22Rv1 (cell line): ENCODE measurements around the gene TMEM179.

Source experiments
- CTCF ChIP-seq: fragments of 450-650 bp; IDR thresholded peaks from 2 replicates; pipeline ENCODE4 v1.5.1; 2017; ENCODE audit warnings: mild to moderate bottlenecking
- ZFX ChIP-seq: fragments of 450-650 bp; IDR thresholded peaks from 2 replicates; pipeline ENCODE4 v1.6.1; 2017; ENCODE audit warnings: antibody characterized with exemption, borderline replicate concordance

- TF ChIP-seq CTCF = no peak
- TF ChIP-seq ZFX = no peak
Measured at GRCh38 chr14:104581521-104581920, 23.1 kb downstream of the TMEM179 start.
